Measurements from ENCODE around the gene SLC38A7.

DNA sequence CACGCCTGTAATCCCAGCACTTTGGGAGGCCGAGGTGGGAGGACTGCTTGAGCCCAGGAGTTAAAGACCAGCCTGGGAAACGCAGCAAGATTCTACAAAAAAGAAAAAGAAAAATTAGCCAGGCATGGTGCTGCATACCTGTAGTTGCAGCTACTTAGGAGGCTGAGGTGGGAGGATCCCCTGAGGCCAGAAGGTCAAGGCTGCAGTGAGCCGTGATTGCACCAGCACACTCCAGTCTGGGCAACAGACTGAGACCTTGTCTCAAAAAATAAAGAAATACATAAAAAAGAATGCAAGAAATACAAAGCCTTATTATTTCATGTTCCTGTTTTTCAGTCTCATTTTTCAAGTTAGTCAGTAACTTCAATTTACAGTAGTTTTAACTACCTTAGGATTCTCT is 49.1 kb downstream of the SLC38A7 start:
- TF ChIP-seq, protein P1, sequence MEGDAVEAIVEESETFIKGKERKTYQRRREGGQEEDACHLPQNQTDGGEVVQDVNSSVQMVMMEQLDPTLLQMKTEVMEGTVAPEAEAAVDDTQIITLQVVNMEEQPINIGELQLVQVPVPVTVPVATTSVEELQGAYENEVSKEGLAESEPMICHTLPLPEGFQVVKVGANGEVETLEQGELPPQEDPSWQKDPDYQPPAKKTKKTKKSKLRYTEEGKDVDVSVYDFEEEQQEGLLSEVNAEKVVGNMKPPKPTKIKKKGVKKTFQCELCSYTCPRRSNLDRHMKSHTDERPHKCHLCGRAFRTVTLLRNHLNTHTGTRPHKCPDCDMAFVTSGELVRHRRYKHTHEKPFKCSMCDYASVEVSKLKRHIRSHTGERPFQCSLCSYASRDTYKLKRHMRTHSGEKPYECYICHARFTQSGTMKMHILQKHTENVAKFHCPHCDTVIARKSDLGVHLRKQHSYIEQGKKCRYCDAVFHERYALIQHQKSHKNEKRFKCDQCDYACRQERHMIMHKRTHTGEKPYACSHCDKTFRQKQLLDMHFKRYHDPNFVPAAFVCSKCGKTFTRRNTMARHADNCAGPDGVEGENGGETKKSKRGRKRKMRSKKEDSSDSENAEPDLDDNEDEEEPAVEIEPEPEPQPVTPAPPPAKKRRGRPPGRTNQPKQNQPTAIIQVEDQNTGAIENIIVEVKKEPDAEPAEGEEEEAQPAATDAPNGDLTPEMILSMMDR (IDR thresholded peaks at IDR 0.05; ENCODE audit: low read depth, low read length, poor library complexity, severe bottlenecking), result no peak
- no peak for TF ChIP-seq EZH2phosphoT487 (IDR thresholded peaks at IDR 0.05; ENCODE audit: borderline replicate concordance, low read length)
